H1 (cell line): ENCODE data around the gene ARHGAP6. TPM values are rescaled to one million over a fixed set of nuclear protein-coding genes. Genes with fewer than 3 reads are reported as not detected.

Source experiments
- CTCF ChIA-PET: fragments of 300-600 bp; sonication (Branson Sonifier 250); formaldehyde crosslinking; loops from one replicate; lab custom pipeline; 2021; ENCODE audit not compliant: partially characterized antibody; lab: Charles Lee
- POLR2A ChIA-PET: fragments of 300-600 bp; sonication (Branson Sonifier 250); formaldehyde crosslinking; loops from one replicate; lab custom pipeline; 2021; ENCODE audit warnings: inconsistent platforms; ENCODE audit not compliant: partially characterized antibody; lab: Charles Lee
- DNase-seq, 2 experiments: peaks; one replicate each; pipeline versions ENCODE4 v3.0.0 to v3.0.0-alpha.2; 2010 to 2022; ENCODE audit warnings: low spot score in 2 of 2, low read depth in 1 of 2, mixed read lengths in 1 of 2
- FAIRE-seq: peaks from 2 replicates; lab custom pipeline; 2011; peaks lifted over from hg19 to GRCh38; lab: Jason Lieb, UNC
- H2AFZ ChIP-seq: 2 replicates; pipeline ENCODE4 v1.8.1; 2012; ENCODE audit warnings: low read length, inconsistent platforms
- H2AK5ac ChIP-seq: 2 replicates; pipeline ENCODE4 v1.6.1; 2013; ENCODE audit warnings: low read depth, low read length
- H2BK120ac ChIP-seq: replicated peaks from 2 replicates; pipeline ENCODE3; 2013; ENCODE audit warnings: low read depth, low read length, inconsistent platforms
- H2BK12ac ChIP-seq: 2 replicates; pipeline ENCODE4 v1.6.1; 2013; ENCODE audit warnings: low read depth, low read length
- H2BK15ac ChIP-seq: 2 replicates; pipeline ENCODE4 v1.6.1; 2013; ENCODE audit warnings: low read length
- H2BK20ac ChIP-seq: 2 replicates; pipeline ENCODE4 v1.6.1; 2013; ENCODE audit warnings: low read length
- H2BK5ac ChIP-seq: 2 replicates; pipeline ENCODE4 v1.6.1; 2013; ENCODE audit warnings: low read depth, low read length
- H3K14ac ChIP-seq: 2 replicates; pipeline ENCODE4 v1.6.1; 2013; ENCODE audit warnings: inconsistent platforms; ENCODE audit not compliant: insufficient read length
- H3K18ac ChIP-seq: 2 replicates; pipeline ENCODE4 v1.6.1; 2013; ENCODE audit warnings: low read length; ENCODE audit errors: extremely low read depth
- H3K23ac ChIP-seq: 2 replicates; pipeline ENCODE4 v1.6.1; 2013; ENCODE audit warnings: inconsistent platforms; ENCODE audit not compliant: insufficient read length
- H3K23me2 ChIP-seq: 2 replicates; pipeline ENCODE4 v1.6.1; 2013; ENCODE audit warnings: low read depth, low read length
- H3K27ac ChIP-seq: 2 replicates; pipeline ENCODE4 v1.6.1; 2011; ENCODE audit warnings: low read depth, low read length, inconsistent platforms
- H3K27me3 ChIP-seq, 4 experiments: replicated peaks in 1 of 4; 1 replicate in 1 of 4; 2 replicates in 3 of 4; pipeline versions ENCODE4 v1.6.1 to v1.8.1; 2011 to 2013; ENCODE audit warnings: low read length in 3 of 4, mild to moderate bottlenecking in 3 of 4, inconsistent platforms in 2 of 4, mixed read lengths in 2 of 4, moderate library complexity in 1 of 4; ENCODE audit not compliant: control insufficient read depth in 3 of 4, insufficient read depth in 3 of 4; ENCODE audit errors: extremely low read depth in 1 of 4
- H3K36me3 ChIP-seq, 4 experiments: 2 replicates each; pipeline versions ENCODE4 v1.6.1 to v1.8.1; 2011 to 2013; ENCODE audit warnings: mild to moderate bottlenecking in 4 of 4, low read length in 3 of 4, moderate library complexity in 2 of 4, control low read depth in 1 of 4, inconsistent platforms in 1 of 4; ENCODE audit not compliant: insufficient read depth in 4 of 4, control insufficient read depth in 2 of 4
- H3K4ac ChIP-seq: replicated peaks from 2 replicates; pipeline ENCODE3; 2013; ENCODE audit warnings: low read length, low read depth, mixed read lengths, inconsistent platforms; ENCODE audit not compliant: insufficient read length
- H3K4me1 ChIP-seq, 4 experiments: replicated peaks in 1 of 4; 1 replicate in 1 of 4; 2 replicates in 3 of 4; pipeline versions ENCODE4 v1.6.1 to v1.8.1; 2011 to 2013; ENCODE audit warnings: low read length in 3 of 4, inconsistent platforms in 2 of 4, mixed read lengths in 1 of 4; ENCODE audit not compliant: insufficient read depth in 4 of 4, control insufficient read depth in 3 of 4
- H3K4me2 ChIP-seq, 2 experiments: 2 replicates each; pipeline versions ENCODE4 v1.6.1 to v1.8.1; 2011 to 2013; ENCODE audit warnings: low read depth in 2 of 2, low read length in 2 of 2, control low read depth in 1 of 2, inconsistent platforms in 1 of 2, mild to moderate bottlenecking in 1 of 2; ENCODE audit not compliant: insufficient read depth in 1 of 2
- H3K4me3 ChIP-seq, 4 experiments: fragments of 200-600, 300-600 bp in 1 of 4; sonication (generic), shearing (Covaris generic), sonication (Bioruptor Twin) in 1 of 4; 2 replicates each; pipeline versions ENCODE4 v1.5.1 to v1.8.1; 2011 to 2016; ENCODE audit warnings: low read length in 4 of 4, low read depth in 3 of 4, control low read depth in 2 of 4, inconsistent platforms in 2 of 4, mild to moderate bottlenecking in 2 of 4, mixed read lengths in 1 of 4, moderate library complexity in 1 of 4; ENCODE audit not compliant: insufficient read depth in 2 of 4; ENCODE audit errors: extremely low read depth in 1 of 4
- H3K56ac ChIP-seq: replicated peaks from 2 replicates; pipeline ENCODE3; 2013; ENCODE audit warnings: low read depth, mild to moderate bottlenecking, mixed read lengths, low read length, inconsistent platforms; ENCODE audit not compliant: insufficient read length
- H3K79me1 ChIP-seq: 2 replicates; pipeline ENCODE4 v1.6.1; 2013; ENCODE audit warnings: low read depth, low read length, control low read depth
- H3K79me2 ChIP-seq, 2 experiments: 2 replicates each; pipeline versions ENCODE4 v1.6.1 to v1.8.1; 2012 to 2013; ENCODE audit warnings: low read length in 2 of 2, mild to moderate bottlenecking in 2 of 2, inconsistent platforms in 1 of 2; ENCODE audit not compliant: insufficient read depth in 2 of 2, control insufficient read depth in 1 of 2
- H3K9ac ChIP-seq, 4 experiments: replicated peaks in 1 of 4; 1 replicate in 1 of 4; 2 replicates in 3 of 4; pipeline versions ENCODE4 v1.6.1 to v1.8.1; 2011 to 2013; ENCODE audit warnings: low read depth in 3 of 4, low read length in 3 of 4, control low read depth in 2 of 4, mild to moderate bottlenecking in 2 of 4, moderate library complexity in 2 of 4, inconsistent platforms in 1 of 4; ENCODE audit errors: extremely low read depth in 1 of 4
- H3K9me3 ChIP-seq, 2 experiments: 2 replicates each; pipeline versions ENCODE4 v1.6.1 to v1.8.1; 2012 to 2013; ENCODE audit warnings: mild to moderate bottlenecking in 2 of 2, moderate library complexity in 2 of 2, control low read depth in 1 of 2, inconsistent platforms in 1 of 2, low read depth in 1 of 2, low read length in 1 of 2, mixed read lengths in 1 of 2; ENCODE audit not compliant: insufficient read depth in 2 of 2
- H4K20me1 ChIP-seq, 2 experiments: replicated peaks in 1 of 2; 2 replicates each; pipeline versions ENCODE3 to v1.8.1; 2011 to 2013; ENCODE audit warnings: inconsistent platforms in 2 of 2, low read length in 2 of 2, mild to moderate bottlenecking in 1 of 2; ENCODE audit not compliant: insufficient read depth in 2 of 2, control insufficient read depth in 1 of 2
- H4K5ac ChIP-seq: 2 replicates; pipeline ENCODE4 v1.6.1; 2013; ENCODE audit warnings: low read length, low read depth, mixed read lengths, inconsistent platforms; ENCODE audit not compliant: insufficient read length
- H4K8ac ChIP-seq: 2 replicates; pipeline ENCODE4 v1.8.0; 2013; ENCODE audit warnings: mild to moderate bottlenecking, moderate library complexity, low read length, inconsistent platforms; ENCODE audit not compliant: insufficient read depth; ENCODE audit errors: extremely low read depth
- H4K91ac ChIP-seq: replicated peaks from 2 replicates; pipeline ENCODE3; 2013; ENCODE audit warnings: low read length, mixed read lengths, inconsistent platforms; ENCODE audit not compliant: insufficient read length
- BCL11A ChIP-seq, 2 experiments: IDR thresholded peaks; one replicate each; pipeline ENCODE4 v1.6.1; 2011; ENCODE audit warnings: low read depth in 2 of 2, low read length in 2 of 2, mild to moderate bottlenecking in 2 of 2
- EP300 ChIP-seq, 2 experiments: IDR thresholded peaks; 1 replicate in 1 of 2; 2 replicates in 1 of 2; pipeline ENCODE4 v1.6.1; 2011 to 2012; ENCODE audit warnings: low read depth in 2 of 2, low read length in 2 of 2, mild to moderate bottlenecking in 2 of 2, borderline replicate concordance in 1 of 2, inconsistent platforms in 1 of 2, moderate library complexity in 1 of 2
- HDAC6 ChIP-seq: IDR thresholded peaks from one replicate; pipeline ENCODE4 v1.7.1; 2012; ENCODE audit warnings: low read depth, mild to moderate bottlenecking, inconsistent platforms, low read length, moderate library complexity
- JUND ChIP-seq: IDR thresholded peaks from 2 replicates; pipeline ENCODE4 v1.6.1; 2011; ENCODE audit warnings: mild to moderate bottlenecking, improper control_type of control experiment, low read length
- POLR2AphosphoS5 ChIP-seq: IDR thresholded peaks from 2 replicates; pipeline ENCODE4 v1.6.1; 2011; ENCODE audit warnings: low read depth, low read length
- POU5F1 ChIP-seq: IDR thresholded peaks from 2 replicates; pipeline ENCODE4 v1.6.1; 2011; ENCODE audit warnings: low read depth, mild to moderate bottlenecking, low read length, moderate library complexity
- SIN3A ChIP-seq, 2 experiments: IDR thresholded peaks in 1 of 2; conservative IDR thresholded peaks in 1 of 2; 2 replicates each; pipeline ENCODE4 v1.6.1; 2011 to 2012; ENCODE audit warnings: low read length in 2 of 2, improper control_type of control experiment in 1 of 2, low read depth in 1 of 2, mild to moderate bottlenecking in 1 of 2
- SRF ChIP-seq: IDR thresholded peaks from 2 replicates; pipeline ENCODE4 v1.6.1; 2011; ENCODE audit warnings: mild to moderate bottlenecking, low read depth, low read length, moderate library complexity
- TAF7 ChIP-seq: optimal IDR thresholded peaks from 2 replicates; pipeline ENCODE3; 2011; ENCODE audit warnings: low read depth, mild to moderate bottlenecking, inconsistent platforms, low read length, moderate library complexity, borderline replicate concordance
- TEAD4 ChIP-seq: IDR thresholded peaks from 2 replicates; pipeline ENCODE4 v1.6.1; 2012; ENCODE audit warnings: low read depth, low read length, inconsistent platforms, mixed read lengths
- ZNF274 ChIP-seq: IDR thresholded peaks from 2 replicates; pipeline ENCODE4 v1.7.0; 2012; ENCODE audit warnings: low read length, borderline replicate concordance; ENCODE audit errors: extremely low read depth
- WGBS, 2 experiments: shearing (Covaris generic) in 1 of 2; methylation state at CpG; one replicate each; pipeline versions ENCODE4 v1.1.6 to v1.1.7; 2013 to 2015; ENCODE audit warnings: low lambda C conversion rate in 2 of 2, mixed read lengths in 2 of 2, inconsistent platforms in 1 of 2, low coverage in 1 of 2, missing lambda C conversion rate in 1 of 2; ENCODE audit not compliant: insufficient replicate concordance in 2 of 2, insufficient coverage in 1 of 2, insufficient read length in 1 of 2; ENCODE audit errors: extremely low coverage in 1 of 2, missing lambda C conversion rate in 1 of 2; 5-methylcytosine and 5-hydroxymethylcytosine counted together
- polyA plus RNA-seq, 7 experiments: library from polyadenylated mRNA; depleted of rRNA in 3 of 7; stranded (reverse) in 5 of 7; unstranded in 2 of 7; fragments of >200 nt in 5 of 7; fragments of 200-250 nt in 2 of 7; gene quantifications; 1 replicate in 5 of 7; 2 replicates in 1 of 7; 4 replicates in 1 of 7; pipeline versions ENCODE4 v1.2.1 to v1.2.3, GENCODE V29; 2011 to 2013; ENCODE audit warnings: missing spikeins in 2 of 7, mixed read lengths in 2 of 7
- total RNA-seq: library from RNA; stranded (reverse); fragmentation: NEBNext Ultra II Directional; extraction: Animal tissue kit (Norgen Biotek cat#: 25700); gene quantifications from 2 replicates; pipeline ENCODE4 v1.2.1, GENCODE V29; 2021

Gene ARHGAP6
- total and polyA plus RNA-seq, 2 of the 8 experiments (the other 6 are each of a cell fraction or from before 2014, with no cell fraction given) = 0.35 to 0.82 TPM

- no peaks in the 10 kb centered on the region for H3K79me2 ChIP-seq
- TF ChIP-seq HDAC6 (no peak), SRF (no peak), TEAD4 (no peak), TAF7 (no peak), SIN3A (conservative IDR thresholded peaks at IDR 0.05 in 1 of 2, IDR thresholded peaks at IDR 0.05 in 1 of 2; ENCODE audit: low read depth in 1 of 2, low read length in 2 of 2) (no peak), JUND (no peak), POU5F1 (no peak), EP300 (IDR thresholded peaks at IDR 0.05; ENCODE audit: borderline replicate concordance in 1 of 2, low read depth in 2 of 2, low read length in 2 of 2) (no peak), POLR2AphosphoS5 (no peak), ZNF274 (no peak), BCL11A (IDR thresholded peaks at IDR 0.05; ENCODE audit: low read depth in 2 of 2, low read length in 2 of 2) (no peak)
These were observed 214.6 kb downstream of the ARHGAP6 start for GRCh38 chrX:11451151-11451550.

More at GRCh38 chrX:11451151-11451550, 214.6 kb downstream of the ARHGAP6 start:
- Histone ChIP-seq H2BK12ac (no peak overlapping the region), H3K4me3 (no peak overlapping the region), H3K27ac (no peak overlapping the region), H3K79me1 (no peaks in the 10 kb centered on the region), H2BK5ac (no peak overlapping the region), H4K8ac (no peak overlapping the region), H3K23me2 (no peaks in the 10 kb centered on the region), H3K36me3 (no peaks in the 10 kb centered on the region), H3K27me3 (no peaks in the 10 kb centered on the region), H3K4me1 (no peaks in the 10 kb centered on the region), H3K4me2 (no peak overlapping the region), H3K18ac (no peak overlapping the region), H2AK5ac (no peak overlapping the region), H4K5ac (no peak overlapping the region), H4K20me1 (no peaks in the 10 kb centered on the region), H2BK15ac (no peak overlapping the region), H2BK20ac (no peak overlapping the region), H3K9ac (no peak overlapping the region), H2AFZ (no peak overlapping the region), H3K9me3 (no peaks in the 10 kb centered on the region), H3K23ac (no peak overlapping the region), H3K56ac (no peak overlapping the region), H3K4ac (no peak overlapping the region), H2BK120ac (no peak overlapping the region), H4K91ac (no peak overlapping the region), H3K14ac (no peak overlapping the region)
- DNase-seq = no peak
- ChIA-PET CTCF (no interaction called here), POLR2A (no interaction called here)
- 95% methylated on average over 5 of the region's 5 CpGs; no CpG with 5 or more reads in 1 of the 2 experiments for WGBS, 2 experiments
- FAIRE-seq = no peak
